HG02852 (cell line): ENCODE data around the gene FCER2.

Source experiments
- ATAC-seq: cut with Tn5 transposase; IDR thresholded peaks from one replicate; pipeline ENCODE4 v1.9.1; 2021; ENCODE audit warnings: mild to moderate bottlenecking, moderate library complexity; ENCODE audit not compliant: unreplicated experiment

The FCER2 gene

GRCh38 chr19:7704280-7705060, 2.5 kb upstream of the FCER2 start:
- ATAC-seq = no peak

GRCh38 chr19:7703332-7703731, 1.4 kb upstream of the FCER2 start:
- ATAC-seq = no peak

- no peak for ATAC-seq
These were observed 780 bp downstream of the FCER2 start for GRCh38 chr19:7701049-7701653.

- no peak for ATAC-seq
These were observed 2.2 kb downstream of the FCER2 start for GRCh38 chr19:7699417-7700401.

GRCh38 chr19:7699003-7699402, 2.9 kb downstream of the FCER2 start:
- ATAC-seq = no peak

GRCh38 chr19:7698583-7698982, 3.3 kb downstream of the FCER2 start:
- no peak for ATAC-seq

- no peak for ATAC-seq
These were observed 4.1 kb downstream of the FCER2 start for GRCh38 chr19:7697721-7698287.

- ATAC-seq = no peak
These were observed 7.4 kb downstream of the FCER2 start for GRCh38 chr19:7694499-7694898.

GRCh38 chr19:7692417-7693088, 9.4 kb downstream of the FCER2 start:
- ATAC-seq = no peak

- ATAC-seq = no peak
These were observed 10.4 kb downstream of the FCER2 start for GRCh38 chr19:7691497-7691896.

GRCh38 chr19:7690779-7691258, 11.1 kb downstream of the FCER2 start:
- ATAC-seq = no peak

- no peak for ATAC-seq
These were observed 12.8 kb downstream of the FCER2 start for GRCh38 chr19:7689165-7689564.

GRCh38 chr19:7687177-7687576, 14.8 kb downstream of the FCER2 start:
- no peak for ATAC-seq

- no peak for ATAC-seq
These were observed 16.1 kb downstream of the FCER2 start for GRCh38 chr19:7685546-7686445.

GRCh38 chr19:7682175-7682855, 19.6 kb downstream of the FCER2 start:
- ATAC-seq = no peak

- ATAC-seq = no peak
These were observed 20.4 kb downstream of the FCER2 start for GRCh38 chr19:7681340-7682174.

- no peak for ATAC-seq
These were observed 21.2 kb downstream of the FCER2 start, which contains the start of gene TRAPPC5 for GRCh38 chr19:7680606-7681339. TSS of gene TRAPPC5 (plus strand) at chr19:7680833. CDS start at chr19:7682254, 1,421 bp downstream.
